GM12874 (cell line): ENCODE measurements around the gene CLCC1.

Source experiments
- TF ChIP-seq, protein P1 (sequence below): IDR thresholded peaks from 2 replicates; pipeline ENCODE4 v1.5.1; 2011; ENCODE audit warnings: low read depth, mild to moderate bottlenecking, control low read depth, low read length, moderate library complexity; ENCODE audit not compliant: insufficient read depth

Gene CLCC1

DNA sequence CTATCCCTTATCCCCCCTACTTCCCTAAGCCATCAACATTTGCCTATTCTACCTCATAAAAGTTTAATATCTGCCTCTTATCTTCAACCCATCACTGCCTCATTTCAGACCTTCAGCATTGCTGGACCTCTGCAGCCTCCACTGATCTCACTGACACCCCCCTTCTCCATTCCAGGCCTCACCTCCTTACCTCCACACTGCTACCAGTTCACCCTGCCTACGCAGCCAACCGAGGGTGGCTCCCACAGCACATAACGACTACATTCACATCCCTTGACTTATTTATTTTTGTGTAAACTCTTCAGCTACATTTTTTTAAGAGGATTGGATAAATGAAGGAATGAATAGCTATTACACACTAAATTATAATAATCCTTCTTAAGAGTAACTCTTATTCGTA lies 14.2 kb downstream of the CLCC1 start:
- TF ChIP-seq, protein P1, sequence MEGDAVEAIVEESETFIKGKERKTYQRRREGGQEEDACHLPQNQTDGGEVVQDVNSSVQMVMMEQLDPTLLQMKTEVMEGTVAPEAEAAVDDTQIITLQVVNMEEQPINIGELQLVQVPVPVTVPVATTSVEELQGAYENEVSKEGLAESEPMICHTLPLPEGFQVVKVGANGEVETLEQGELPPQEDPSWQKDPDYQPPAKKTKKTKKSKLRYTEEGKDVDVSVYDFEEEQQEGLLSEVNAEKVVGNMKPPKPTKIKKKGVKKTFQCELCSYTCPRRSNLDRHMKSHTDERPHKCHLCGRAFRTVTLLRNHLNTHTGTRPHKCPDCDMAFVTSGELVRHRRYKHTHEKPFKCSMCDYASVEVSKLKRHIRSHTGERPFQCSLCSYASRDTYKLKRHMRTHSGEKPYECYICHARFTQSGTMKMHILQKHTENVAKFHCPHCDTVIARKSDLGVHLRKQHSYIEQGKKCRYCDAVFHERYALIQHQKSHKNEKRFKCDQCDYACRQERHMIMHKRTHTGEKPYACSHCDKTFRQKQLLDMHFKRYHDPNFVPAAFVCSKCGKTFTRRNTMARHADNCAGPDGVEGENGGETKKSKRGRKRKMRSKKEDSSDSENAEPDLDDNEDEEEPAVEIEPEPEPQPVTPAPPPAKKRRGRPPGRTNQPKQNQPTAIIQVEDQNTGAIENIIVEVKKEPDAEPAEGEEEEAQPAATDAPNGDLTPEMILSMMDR: no peak

DNA sequence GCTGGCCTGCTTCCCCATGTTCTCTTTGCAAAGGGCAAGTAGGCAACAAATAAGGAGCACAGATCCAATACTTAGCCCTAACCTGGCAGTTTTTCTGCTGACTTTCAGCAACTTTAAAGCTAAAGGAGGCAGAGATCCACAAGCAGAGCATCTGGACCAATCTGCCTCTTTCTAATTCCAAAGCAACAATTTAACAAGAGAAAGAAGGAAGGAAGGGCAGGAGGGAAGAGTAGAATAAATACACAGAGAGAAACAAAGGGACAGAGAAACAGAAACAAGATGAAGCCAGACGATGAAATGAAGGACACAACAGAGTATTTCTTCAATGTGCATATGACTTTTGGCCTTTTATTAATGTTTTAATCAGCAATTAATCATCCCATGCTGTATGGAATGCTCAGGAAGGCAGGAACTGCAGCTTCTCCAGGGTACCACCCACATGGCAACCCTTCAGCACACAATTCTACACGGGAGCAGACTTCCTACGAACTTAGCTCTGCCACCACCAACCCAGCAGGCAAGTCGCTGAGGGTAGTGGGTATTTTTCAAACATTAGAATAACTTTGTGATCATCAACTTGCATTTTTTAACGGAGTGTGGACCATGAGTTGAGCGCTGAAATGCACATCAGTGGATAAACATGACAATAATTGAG lies 15.3 kb downstream of the CLCC1 start:
- TF ChIP-seq, protein P1: no peak

DNA sequence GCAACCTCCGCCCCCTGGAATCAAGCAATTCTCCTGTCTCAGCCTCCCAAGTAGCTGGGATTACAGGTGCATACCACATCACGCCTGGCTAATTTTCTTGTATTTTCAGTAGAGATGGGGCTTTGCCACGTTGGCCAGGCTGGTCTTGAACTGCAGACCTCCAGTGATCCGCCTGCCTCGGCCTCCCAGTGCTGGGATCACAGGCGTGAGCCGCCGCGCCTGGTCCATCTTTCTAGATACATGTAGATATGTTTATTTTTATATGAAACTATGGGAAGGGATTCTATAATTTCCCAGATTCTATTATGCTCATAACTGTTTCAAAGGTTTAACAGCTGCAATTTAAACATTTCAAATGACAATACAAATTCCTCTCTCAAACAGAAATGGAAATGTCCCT lies 27.1 kb downstream of the CLCC1 start:
- TF ChIP-seq, protein P1: no peak

DNA sequence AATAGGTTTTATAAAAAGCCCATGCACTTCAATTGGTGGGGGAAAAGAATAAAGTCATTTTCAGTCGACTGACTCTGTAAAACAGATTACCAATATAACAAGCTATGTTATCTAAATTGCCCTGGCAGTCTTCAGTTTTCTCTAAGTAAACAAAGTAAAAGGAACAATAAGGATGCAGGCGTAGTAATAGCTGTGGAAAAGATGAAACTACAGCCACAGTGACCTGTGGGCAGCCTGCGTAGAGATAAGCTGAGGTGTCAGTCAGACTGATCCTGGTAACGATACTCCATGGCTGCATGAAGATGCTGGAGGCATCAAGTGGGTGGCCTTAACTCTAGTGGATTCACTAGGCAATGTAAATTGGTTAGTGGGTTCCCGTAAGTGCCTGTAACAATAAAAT lies 29.3 kb downstream of the CLCC1 start:
- TF ChIP-seq, protein P1: no peak

DNA sequence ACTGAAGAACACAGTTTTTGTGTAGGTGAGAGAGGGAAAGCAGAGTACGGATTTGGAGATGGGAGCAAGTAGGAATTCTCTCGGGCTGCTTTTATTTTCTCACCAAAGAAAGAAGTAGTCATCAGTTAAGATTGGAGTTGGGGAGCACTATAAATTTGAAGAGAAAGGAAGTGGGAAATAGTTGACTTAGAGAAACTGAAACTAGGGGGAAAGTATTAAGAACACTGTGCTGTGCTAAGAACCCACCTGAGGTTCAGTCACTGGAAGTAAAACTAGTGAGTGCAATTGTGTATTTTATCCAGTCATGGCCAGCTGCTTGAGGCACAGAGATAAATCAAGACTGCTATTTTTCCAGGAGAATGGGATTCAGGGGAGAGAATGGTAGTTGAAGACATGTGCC lies 37.4 kb downstream of the CLCC1 start:
- TF ChIP-seq, protein P1: no peak

DNA sequence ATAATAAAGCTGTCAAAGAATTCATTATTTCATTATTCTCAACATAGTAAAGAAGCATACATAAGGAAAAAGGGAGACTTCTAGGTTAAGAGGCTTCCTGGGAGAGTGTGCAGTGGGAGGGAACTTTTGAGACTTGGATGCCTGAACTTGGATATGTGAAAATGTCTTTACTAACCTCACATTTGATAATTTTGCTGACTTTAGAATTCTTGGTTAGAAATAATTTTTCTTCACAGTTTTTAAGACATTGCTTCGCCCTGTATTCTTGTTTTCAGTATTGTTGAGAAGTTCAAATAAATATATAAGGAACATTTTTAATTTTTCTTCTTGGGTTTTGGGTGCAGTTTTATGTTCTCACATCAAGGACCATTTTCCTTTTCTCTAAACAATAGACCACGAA lies 46.5 kb downstream of the CLCC1 start:
- TF ChIP-seq, protein P1: no peak
